ENCODE results near the gene FAR2.

DNA sequence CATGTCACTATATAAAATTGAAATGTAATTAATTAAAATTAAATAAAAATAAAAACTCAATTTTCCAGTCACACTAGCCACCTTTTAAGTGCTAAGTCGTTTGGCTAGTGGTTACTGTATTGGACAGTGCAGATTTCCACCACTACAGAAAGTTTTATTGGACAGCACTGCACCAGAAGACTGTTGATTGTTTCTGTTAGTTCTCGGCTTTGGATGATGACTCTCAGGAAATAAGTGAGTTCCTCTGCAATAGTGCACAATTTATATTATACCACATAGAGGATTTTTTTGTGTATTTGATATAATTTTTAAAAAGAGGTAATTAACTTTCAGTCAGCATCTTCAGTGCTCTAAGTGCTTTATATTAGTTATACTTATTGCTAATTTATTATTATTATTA is 52.7 kb downstream of the FAR2 start:
- TF ChIP-seq NFIC (IDR thresholded peaks at IDR 0.05) (no peak), TAF1 (IDR thresholded peaks at IDR 0.05; ENCODE audit: low read depth) (no peak), RAD21 (IDR thresholded peaks at IDR 0.05; ENCODE audit: low read depth) (no peak), CREB1 (IDR thresholded peaks at IDR 0.05; ENCODE audit: low read depth) (no peak), TEAD4 (IDR thresholded peaks at IDR 0.05) (no peak), CEBPB (IDR thresholded peaks at IDR 0.05) (no peak)
- TF ChIP-seq, protein P1, sequence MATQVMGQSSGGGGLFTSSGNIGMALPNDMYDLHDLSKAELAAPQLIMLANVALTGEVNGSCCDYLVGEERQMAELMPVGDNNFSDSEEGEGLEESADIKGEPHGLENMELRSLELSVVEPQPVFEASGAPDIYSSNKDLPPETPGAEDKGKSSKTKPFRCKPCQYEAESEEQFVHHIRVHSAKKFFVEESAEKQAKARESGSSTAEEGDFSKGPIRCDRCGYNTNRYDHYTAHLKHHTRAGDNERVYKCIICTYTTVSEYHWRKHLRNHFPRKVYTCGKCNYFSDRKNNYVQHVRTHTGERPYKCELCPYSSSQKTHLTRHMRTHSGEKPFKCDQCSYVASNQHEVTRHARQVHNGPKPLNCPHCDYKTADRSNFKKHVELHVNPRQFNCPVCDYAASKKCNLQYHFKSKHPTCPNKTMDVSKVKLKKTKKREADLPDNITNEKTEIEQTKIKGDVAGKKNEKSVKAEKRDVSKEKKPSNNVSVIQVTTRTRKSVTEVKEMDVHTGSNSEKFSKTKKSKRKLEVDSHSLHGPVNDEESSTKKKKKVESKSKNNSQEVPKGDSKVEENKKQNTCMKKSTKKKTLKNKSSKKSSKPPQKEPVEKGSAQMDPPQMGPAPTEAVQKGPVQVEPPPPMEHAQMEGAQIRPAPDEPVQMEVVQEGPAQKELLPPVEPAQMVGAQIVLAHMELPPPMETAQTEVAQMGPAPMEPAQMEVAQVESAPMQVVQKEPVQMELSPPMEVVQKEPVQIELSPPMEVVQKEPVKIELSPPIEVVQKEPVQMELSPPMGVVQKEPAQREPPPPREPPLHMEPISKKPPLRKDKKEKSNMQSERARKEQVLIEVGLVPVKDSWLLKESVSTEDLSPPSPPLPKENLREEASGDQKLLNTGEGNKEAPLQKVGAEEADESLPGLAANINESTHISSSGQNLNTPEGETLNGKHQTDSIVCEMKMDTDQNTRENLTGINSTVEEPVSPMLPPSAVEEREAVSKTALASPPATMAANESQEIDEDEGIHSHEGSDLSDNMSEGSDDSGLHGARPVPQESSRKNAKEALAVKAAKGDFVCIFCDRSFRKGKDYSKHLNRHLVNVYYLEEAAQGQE (IDR thresholded peaks at IDR 0.05; ENCODE audit: low read depth): no peak
